Activated CD8-positive, alpha-beta memory T cell treated with anti-CD3 and anti-CD28 coated beads, Interleukin-2, amount 50 U/mL, for 48 hours (primary cell): ENCODE data around the gene SNX2.

Experiments used
- DNase-seq: peaks from one replicate; pipeline ENCODE4 v3.0.0-alpha.2; 2020

Gene SNX2

DNA sequence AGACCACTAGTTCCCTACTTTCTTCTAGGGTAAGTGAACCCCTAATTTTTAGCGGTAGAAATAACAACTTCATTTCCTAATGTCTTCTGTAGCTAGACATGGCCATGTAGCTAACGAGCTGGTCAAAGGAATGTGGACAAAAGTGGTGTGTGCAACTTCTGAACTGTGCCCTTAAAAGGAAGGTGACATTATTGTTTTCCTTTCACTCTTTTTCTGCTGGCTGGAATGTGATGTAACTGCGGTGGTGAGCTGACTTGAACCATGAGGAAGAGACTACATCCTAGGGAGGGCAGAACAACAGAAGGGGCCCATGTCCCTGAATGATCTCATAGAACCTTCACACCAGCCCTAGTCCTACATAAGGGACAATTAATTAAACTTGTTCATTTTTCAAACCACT lies 1.3 kb upstream of the SNX2 start:
- DNase-seq: no peak

DNA sequence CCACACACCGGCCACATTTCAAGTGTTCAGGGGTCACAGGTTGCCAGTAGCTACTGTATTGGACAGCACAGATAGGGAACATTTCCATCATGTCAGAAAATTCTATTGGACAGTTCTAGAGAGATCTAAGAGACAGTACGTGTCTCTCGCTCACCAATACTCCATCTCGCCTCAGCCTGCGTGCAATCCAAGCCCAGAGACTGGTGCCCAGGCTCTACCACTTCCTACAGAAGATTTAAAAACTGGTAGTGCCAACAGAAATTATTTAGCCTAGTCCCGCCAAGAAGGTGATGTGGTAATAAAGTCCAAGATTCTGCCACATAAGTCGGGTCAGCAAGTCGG lies 390 bp upstream of the SNX2 start:
- no peak for DNase-seq

DNA sequence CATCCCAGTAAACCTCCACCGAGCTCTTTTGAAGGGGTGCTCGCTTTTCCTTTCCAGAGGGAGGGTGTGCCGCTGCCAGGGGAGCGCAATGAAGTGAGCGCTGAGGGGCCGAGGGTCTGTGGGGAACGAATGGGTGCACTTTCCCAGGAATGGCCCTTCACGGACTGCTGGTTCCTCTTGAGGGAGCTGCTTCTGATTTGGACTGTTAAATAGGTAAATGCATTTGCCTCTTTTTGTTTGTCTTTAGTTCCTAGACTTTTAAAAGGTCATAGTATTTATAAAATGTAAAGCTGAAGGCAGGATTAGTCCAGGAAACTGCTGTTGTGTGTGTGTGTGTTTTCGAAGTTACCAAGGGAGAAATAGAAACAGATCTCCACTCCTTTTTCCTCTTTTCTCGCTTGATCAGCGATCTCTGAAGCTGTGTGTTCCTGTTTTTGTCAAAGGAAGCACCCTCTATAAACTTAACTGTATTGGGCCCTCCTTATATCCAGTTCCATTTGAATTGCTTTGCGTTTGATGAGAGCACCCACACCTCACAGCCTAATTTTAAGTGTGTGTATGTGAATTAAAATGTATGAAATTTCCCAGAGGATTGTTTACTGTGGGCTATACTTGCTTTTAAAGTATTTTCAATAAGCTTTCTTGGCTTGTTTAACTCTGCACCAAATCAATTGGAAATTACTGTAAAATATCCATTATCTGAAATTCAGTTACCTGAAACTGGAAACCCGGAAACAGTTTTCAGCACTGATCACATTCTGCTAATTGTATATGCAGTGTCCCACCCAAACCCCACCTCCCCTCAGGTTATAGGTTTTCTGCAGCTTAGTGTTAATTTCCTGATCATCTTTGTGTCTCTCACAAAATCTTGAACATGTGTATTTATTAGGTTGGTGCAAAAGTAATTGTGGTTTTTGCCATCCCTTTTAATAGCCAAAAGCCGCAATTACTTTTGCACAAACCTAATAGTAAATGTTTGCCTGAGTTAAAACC lies 966 bp downstream of the SNX2 start:
- no peak for DNase-seq

GRCh38 chr5:122778157-122778556 lies 3.3 kb downstream of the SNX2 start:
- DNase-seq: no peak

- no peak for DNase-seq
These were observed 4.6 kb downstream of the SNX2 start for GRCh38 chr5:122779451-122779850.

DNA sequence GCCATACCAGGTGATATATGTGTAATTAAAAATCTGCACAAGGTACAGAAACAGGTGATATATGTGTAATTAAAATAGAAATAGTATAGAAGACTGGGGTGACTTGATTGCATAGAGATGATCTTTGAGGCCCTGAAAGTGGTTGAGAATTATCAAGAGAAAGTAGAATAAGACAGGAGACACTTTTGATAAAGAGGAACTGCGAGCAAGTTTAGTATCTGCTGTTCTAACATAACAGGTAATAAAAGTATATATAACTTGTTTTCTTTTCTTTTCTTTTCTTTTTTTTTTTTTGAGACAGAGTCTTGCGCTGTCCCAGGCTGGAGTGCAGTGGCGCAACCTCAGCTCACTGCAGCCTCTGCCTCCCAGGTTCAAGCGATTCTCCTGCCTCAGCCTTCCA lies 5.4 kb downstream of the SNX2 start:
- no peak for DNase-seq

- no peak for DNase-seq
These were observed 6.6 kb downstream of the SNX2 start for GRCh38 chr5:122781465-122781864.

DNA sequence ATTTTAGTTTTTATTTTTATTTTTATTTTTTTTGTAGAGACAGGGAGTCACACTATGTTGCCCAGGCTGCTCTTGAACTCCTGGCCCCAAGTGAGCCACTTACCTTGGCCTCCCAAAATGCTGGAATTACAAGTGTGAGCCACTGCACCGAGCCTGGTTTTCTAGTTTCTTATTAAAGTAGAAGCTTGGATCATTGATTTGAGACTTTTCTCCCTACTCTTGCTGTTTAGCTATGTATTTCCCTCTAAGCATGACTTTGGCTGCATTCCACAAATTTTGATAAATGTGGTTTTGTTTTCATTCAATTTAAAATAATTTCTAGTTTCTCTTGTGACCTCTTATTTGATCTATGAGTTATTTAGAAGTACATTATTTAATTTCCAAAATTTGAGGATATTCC lies 10.4 kb downstream of the SNX2 start:
- DNase-seq: no peak

- no peak for DNase-seq
These were observed 13.5 kb downstream of the SNX2 start for GRCh38 chr5:122788371-122788770.

GRCh38 chr5:122788996-122789395 lies 14.1 kb downstream of the SNX2 start:
- no peak for DNase-seq

- no peak for DNase-seq
These were observed 14.7 kb downstream of the SNX2 start for GRCh38 chr5:122789461-122790171.

DNA sequence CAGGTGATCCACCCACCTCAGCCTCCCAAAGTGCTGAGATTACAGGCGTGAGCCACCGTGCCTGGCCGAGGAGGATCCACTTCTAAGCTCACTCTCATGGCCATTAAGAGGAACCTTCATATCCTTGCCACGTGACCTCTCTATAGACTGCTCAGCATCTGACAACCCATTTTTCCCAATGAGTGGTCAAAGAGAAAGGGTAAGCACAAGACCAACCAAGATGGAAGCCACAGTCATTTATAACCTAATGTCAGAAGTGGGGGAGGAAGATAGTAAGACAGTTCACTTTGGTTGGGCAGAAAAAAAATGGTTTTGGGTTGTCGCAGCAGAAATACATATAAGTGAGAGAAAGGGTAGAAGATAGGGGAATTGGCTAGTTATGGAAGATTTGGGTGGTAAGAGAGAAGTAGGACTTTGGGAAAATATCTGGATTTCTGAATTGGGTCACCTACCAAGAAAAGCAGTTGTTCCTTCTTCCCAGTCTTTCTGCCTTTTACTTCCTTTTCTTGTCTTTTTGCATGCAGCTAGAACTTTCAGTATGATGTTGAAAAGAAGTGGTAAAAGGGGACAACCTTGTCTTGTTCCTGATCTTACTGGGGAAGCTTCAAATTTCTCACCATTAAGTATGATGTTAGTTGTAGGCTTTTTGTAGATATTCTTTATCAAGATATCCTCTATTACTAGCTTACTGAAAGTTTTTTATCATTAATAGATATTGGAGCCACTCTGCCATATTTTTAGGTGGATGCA lies 15.6 kb downstream of the SNX2 start:
- DNase-seq: no peak

GRCh38 chr5:122805481-122805880 lies 30.6 kb downstream of the SNX2 start:
- DNase-seq: no peak

GRCh38 chr5:122810405-122810804 lies 35.5 kb downstream of the SNX2 start:
- DNase-seq: no peak

- DNase-seq: no peak
These were observed 40.4 kb downstream of the SNX2 start for GRCh38 chr5:122815218-122815767.

GRCh38 chr5:122816756-122817155 lies 41.9 kb downstream of the SNX2 start:
- DNase-seq: no peak

- DNase-seq: no peak
These were observed 57.1 kb downstream of the SNX2 start for GRCh38 chr5:122831984-122832383.

GRCh38 chr5:122835681-122836080 lies 60.8 kb downstream of the SNX2 start:
- no peak for DNase-seq

GRCh38 chr5:122836947-122837346 lies 62.1 kb downstream of the SNX2 start:
- DNase-seq: no peak

GRCh38 chr5:122839731-122840130 lies 64.9 kb downstream of the SNX2 start:
- DNase-seq: no peak

DNA sequence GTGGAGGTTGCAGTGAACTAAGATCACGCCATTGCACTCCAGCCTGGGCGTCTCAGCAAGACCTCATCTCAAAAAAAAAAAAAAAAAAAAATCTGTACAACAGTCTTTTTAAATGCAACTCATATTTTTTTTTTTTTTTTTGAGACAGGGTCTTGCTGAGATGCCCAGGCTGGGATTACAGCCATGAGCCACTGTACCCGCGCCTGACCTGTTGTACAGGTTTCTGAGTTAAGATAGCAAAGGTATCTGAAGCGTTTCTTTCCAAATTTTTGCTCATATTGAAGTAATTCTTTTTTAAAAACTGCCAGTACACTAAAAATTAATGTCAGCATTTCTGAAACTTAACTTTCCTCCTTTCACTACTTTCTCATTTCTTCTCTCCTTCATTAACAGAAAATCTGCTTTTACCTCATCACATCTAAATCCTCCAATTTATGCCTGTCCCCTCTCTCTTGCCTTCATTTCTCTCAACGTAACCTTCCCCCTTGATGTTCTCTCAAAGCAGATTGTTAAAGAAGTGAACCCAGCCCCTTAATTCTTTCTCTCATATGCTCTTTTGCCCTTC lies 67.2 kb downstream of the SNX2 start:
- no peak for DNase-seq

DNA sequence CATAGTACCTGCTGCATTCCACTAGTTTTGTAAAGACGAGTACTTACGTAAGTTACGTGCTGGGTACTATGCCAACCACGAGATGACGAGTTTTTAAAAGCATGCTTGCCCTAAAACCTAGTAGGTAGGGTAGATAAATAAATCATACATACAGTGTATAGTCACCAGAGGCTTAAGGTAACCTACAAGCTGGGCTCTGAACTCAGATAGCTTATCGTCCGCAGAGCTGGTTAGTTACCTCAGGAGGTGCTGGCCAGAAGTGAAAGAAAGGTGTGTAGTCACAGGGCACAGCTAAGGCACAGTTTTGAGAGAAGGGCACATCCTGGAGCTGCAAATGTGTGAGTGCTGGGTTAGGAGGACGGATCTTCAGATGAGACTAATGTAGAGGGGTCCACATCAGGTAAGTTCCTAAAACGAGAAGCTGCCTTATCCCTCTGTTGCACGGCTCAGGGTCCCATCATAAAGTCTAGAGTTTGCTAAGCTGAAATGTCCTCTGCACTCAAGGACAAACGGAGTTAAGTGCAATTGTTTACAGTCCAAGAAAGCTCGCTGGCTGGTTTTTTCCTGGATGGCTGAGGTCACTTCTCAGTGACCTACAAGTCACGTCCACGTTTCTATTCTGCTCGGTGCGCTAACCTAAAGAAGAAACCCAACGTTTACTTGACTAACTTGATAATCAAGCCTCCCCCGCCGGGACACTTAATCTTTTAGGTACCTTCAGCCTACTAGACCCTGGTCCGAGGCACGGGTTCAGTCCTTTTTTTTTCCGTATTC lies 69.4 kb downstream of the SNX2 start:
- no peak for DNase-seq
